Endothelial cell of hepatic sinusoid (primary cell): ENCODE results near the gene STAG1.
"Not testable (repeated sequence)": the region's sequence is repeated elsewhere in the genome, so short reads cannot be mapped to it uniquely, and the experiment has no call there.

ENCODE experiments used
- in situ Hi-C: cut with HindIII; loops from 2 replicates; pipeline ENCODE4 v1.10.0; 2017; ENCODE audit warnings: low sequenced_read_pairs

STAG1 gene

DNA sequence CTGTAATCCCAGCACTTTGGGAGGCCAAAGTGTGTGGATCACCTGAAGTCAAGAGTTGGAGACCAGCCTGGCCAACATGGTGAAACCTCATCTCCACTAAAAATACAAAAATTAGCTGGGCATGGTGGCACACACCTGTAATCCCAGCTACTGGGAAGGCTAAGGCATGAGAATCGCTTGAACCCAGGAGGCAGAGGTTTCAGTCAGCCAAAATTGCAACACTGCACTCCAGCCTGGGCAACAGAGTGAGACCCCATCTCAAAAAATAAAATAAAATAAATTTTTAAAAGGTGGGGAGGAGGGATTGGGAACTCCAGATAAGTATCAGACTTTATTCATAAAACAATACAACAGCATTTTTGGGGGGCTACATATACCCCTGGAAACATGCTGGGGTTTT lies 42.4 kb downstream of the STAG1 start:
- in situ Hi-C loops: not testable (repeated sequence)

DNA sequence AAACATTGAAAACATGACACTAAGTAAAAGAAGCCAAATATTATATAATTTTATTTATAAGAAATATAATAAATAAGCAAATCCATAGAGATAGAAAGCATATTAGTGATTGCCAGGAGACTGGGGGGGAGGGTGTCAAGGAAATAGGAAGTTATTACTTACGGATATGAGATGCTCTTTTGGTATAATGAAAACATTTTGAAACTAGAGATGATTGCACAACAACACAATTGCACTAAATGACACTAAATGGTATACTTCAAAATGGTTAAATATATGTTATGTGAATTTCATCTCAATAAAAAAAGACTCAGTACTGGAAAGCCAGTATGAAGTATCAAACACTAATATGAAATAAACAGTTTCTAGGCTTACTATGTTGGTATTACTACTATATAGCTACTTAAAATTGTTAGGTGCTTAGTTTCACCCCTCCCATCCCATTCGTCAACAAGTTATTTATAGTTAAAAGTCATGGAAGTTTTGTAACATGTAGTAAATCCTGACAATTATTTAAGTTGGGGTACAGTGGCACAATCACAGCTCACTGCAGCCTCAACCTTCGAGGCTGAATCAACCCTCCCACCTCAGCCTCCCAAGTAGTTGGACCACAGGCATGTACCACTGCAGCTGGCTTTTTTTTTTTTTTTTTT lies 43.7 kb downstream of the STAG1 start:
- in situ Hi-C loops: no loop called here

DNA sequence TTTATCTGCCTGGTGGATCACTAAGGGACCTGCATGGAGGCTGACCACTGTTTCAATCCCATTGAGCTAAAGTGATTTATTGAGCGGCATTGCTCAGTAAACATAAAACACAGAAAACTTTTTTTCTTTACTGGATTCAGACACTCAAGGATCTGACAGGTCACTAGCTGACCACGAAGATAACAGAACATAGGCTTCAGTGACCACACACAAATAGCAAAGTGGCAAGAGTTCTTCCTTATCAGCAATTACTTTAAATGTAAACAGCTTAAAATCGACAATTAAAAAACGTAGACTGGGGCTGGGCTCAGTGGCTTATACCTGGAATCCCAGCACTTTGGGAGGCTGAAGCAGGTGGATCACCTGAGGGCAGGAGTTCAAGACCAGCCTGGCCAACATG lies 48.7 kb downstream of the STAG1 start:
- in situ Hi-C loops: no loop called here

DNA sequence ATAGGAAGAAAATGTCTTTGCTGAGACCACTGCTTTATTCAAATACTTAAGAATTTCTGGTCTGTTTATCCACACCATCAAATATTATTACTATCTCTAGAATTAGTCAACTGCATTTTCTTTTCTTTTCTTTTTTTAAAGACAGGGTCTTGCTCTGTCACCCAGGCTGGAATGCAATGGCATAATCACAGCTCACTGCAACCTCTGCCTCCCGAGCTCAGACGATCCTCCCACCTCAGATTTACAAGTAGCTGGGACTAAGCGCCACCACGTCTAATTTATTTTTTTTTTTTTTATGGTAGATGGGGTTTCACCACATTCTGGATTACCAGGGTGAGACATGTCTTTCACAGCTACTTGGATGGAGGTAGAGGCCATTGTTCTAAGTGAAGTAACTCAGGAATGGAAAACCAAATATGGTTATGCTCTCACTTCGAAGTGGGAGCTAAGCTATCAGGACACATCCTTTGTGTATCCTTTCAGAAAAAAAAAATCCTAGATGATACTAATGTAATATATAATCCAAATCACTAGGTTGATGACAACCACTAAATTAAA lies 52.8 kb downstream of the STAG1 start:
- in situ Hi-C loops: no loop called here

DNA sequence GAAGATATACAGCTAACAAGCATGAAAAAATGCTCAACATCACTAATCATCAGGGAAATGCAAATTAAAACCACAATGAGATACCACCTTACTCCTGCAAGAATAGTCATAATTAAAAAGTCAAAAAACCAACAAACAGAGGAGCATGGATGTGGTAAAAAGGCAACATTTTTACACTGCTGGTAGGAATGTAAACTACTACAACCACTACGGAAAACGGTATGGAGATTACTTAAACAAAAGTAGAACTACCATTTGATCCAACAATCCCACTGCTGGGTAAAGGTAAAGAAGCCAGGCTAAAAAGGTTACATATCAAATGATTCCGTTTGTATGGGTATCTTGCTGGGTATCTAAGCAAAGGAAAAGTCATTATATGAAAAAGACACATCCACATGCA lies 53.8 kb downstream of the STAG1 start:
- in situ Hi-C loops: no loop called here

DNA sequence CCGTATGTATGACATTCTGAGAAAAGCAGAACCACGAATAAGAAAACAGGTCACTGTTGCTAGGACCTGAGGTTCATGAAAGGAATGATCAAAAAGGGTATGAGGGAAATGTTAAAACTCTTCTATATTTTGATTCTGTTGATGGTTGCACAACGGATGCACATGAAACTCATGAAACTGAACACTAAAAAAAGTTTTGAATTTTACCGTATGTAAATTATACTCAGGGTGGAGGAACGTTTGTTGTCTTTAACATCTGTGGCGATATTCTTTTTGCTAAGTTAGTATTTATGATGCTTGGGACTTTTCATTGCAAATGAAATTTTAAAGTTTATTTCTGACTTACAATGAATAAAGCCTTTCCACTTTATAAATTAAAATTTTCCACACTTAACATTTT lies 55.4 kb downstream of the STAG1 start:
- in situ Hi-C loops: no loop called here

DNA sequence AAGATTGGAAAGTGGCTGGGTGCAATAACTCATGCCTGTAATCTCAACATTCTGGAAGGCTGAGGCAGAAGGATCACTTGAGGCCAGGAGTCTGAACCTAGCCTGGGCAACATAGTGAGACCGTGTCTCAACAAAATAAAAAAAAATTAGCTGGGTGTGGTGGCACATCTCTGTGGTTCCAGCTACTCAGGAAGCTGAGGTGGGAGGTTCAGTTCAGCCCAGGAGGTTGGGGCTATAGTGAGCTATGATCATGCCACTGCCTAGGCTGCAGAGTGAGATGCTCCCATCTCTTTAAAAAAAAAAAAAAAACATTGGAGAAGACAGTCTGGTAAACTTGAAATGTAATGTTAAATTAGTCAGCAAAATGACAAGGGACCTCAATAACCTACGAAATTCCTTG lies 57.9 kb downstream of the STAG1 start:
- in situ Hi-C loops: no loop called here

DNA sequence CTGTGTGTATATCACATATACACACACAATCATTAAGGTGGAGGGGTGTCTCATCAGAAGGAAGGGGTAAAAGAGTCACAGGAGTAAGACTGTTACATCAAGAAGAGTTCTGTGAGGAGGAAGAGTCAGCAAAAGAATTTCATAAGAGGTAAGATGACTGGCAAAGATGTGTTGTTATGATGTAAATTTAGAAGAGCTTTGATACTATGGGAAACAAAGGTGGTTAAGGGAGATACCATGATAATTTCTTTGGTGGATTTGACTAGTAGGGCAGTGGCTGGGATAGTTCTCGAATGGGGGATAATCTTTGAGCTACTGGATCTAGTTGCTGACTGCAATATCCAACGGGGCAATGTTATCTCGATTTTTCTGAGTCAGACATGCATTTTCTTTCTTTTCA lies 61.6 kb downstream of the STAG1 start:
- in situ Hi-C loops: no loop called here

DNA sequence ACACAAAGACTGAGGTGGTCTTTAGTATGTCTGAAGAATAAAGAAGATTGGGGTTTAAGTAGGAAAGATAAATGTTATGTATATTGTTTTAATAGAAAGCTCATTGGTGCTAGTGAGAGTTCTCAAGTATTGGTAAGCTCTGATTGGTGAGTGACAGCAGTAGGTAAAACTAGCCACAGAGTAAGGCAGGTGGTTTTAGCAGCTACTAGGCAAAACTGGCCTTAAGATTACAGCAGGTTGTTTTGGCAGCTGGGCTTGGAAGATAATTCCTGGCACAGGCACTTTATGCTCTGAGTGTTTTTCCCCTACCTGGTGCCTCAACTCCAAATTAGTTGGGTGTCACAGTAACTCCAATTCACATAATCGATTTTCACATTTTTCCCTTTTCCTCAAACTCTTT lies 66.3 kb downstream of the STAG1 start:
- in situ Hi-C loops: no loop called here

DNA sequence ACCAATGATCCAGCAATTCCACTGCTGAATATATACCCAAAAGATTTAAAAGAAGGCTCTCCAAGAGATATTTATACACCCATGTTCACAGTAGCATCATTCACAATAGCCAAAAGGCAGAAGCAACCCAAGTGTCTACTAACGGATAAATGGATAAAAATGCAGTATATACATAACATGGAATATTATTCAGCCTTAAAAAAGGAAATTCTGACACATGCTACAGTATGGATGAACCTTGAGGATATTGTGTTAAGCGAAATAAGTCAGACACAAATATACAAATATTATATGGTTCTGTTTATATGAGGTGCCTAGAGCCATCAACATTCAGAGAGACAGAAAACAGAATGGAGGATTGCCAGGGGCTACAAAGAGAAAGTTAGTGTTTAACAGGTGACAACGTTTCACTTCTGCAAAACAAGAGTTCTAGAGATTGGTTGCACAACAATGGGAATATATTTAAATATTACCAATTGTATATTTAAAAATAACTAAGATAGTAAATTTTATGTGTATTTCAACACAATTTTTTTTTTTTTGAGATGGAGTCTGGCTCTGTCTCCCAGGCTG lies 69.4 kb downstream of the STAG1 start:
- in situ Hi-C loops: no loop called here

DNA sequence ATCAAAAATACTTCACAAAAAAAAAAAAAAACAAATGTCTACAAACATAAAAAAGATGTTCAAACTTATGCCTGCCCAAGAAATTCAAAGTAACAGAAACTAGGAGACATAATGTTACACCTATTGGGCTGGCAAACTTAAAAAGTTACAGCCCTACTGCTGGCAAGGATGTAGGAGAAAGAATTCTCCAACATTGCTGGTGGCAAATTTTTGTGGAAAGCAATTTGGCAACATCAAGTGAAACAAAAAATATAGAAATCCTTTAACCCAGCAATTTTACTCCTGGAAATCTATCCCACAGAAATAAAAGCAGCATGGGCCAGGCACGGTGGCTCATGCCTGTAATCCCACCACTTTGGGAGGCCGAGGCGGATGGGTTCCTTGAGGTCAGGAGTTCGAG lies 73.2 kb downstream of the STAG1 start:
- in situ Hi-C loops: no loop called here

DNA sequence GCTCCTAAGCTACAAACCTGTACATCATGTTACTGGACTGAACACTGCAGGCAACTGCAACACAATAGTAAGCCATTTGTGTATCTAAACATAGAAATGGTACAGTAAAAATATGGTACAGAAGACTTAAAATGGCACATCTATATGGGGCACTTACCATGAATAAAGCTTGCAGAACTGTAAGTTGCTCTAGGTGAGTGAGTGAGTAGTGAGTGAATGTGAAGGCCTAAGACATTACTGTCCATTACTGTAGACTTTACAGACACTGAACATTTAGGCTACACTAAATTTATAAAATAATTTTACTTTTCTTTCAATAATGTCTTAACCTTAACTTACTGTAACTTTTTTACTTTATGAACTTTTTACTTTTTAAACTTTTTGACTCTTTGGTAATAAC lies 76.2 kb downstream of the STAG1 start:
- in situ Hi-C loops: no loop called here

DNA sequence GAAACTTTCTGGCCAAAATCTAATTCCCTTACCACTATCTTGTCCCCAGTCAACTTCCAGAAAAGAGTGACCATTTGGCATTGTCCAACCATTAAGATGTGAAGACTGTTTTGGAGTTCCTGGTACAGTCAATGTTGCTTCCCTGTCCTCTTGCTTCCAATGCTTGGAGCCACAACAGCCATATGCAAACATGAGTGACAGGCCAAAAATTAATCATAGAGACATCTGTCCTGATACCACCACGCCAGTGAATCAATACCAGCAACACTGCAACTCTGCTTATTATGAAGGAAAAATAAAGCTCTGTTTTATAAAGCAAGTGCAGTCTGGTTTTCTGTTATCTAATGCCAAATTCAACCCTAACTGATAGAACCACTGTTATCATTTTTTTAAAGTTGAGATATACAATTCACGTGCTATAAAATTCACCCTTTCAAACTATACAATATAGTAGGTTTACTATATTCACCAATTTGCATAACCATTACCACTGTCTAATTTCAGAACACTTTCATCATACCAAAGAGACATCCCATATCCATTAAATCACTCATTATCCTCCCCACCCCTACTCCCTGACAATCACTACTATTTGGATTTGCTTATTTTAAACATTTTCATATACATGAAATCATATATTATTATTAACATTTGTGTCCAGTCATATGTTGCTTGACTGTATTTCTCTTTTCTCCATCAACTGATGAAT lies 76.9 kb downstream of the STAG1 start:
- in situ Hi-C loops: no loop called here

DNA sequence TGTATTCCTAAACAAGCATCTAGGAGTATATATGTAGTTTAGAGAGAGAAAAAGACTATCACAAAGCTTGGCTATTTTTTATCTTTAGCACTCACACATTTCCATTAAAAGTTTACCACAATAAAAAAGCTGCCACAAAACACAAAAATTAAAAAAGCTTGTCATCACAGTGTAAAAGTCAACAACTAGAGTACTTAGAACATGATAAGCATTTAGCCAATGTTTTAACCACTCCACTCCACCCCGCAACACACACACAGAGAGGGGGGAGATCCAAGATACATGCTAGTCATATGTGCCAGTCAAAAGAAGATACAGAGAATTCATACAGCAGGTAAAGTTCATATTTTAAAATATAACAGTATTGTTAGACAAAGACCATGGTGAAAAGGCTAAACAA lies 79.7 kb downstream of the STAG1 start:
- in situ Hi-C loops: no loop called here

DNA sequence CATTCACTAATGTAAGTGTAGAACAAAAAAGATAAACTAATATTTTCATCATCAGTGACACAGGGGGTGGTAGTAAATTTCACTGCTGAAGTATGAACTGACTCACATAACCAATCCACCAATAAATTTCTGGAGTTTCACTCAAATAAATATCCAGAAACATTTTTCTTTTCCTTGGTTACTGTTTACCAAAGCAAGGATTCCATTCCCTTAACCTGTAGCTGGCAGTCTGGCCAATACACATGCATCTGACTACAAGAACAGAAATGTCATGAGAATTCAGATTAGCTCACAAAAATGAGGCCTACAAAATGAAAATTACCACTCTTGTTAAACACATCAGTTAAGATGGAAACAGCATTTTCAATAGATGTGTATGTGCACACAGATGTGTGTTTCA lies 80.3 kb downstream of the STAG1 start:
- in situ Hi-C loops: no loop called here

DNA sequence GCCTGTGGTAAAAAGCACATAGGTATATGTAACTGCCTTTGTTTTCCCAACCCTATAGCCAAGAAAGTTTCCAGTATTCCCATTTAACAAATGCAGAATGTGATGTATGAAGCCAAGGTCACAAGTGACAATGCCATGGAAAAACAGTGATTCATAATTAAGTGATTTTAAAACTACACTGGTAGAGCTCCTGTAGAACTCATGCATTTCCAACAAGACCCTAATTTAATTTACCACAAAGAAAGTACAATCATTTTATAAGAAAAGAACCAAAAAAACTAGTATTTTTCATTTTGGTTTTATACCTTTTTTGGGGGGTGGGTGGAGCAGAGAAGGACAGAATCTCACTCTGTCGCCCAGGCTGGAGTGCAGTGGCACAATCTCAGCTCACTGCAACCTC lies 82.0 kb downstream of the STAG1 start:
- in situ Hi-C loops: no loop called here

DNA sequence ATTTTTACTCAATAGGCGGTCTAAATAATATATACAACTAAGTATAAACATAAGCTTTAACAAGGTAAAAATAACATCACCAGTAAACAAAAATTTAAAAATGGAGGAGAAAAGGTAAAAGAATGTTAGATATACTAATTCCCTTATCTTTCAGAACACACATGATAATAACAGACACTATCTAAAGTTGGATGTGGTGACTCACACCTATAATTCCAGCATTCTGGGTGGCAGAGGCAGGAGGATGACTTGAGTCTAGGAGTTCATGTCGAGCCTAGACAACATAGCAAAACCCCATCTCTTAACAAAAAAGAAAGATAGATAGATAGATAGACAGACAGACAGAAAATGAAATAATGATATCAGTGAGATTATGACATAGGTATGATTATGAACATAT lies 85.1 kb downstream of the STAG1 start:
- in situ Hi-C loops: no loop called here

DNA sequence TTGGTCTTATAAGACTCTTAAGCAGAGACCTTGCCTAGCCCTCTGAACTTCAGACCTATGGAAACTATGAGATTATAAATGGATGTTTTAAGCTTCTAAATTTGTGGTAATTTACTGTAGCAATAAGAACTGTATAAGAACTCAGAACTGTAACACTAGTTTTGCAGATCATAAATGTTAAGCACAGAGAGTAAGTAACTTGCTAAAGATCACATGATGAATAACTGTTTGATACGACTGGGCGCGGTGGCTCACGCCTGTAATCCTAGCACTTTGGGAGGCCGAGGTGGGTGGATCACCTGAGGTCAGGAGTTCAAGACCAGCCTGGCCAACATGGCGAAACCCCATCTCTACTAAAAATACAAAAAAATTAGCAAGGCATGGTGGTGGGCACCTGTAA lies 85.9 kb downstream of the STAG1 start:
- in situ Hi-C loops: not testable (repeated sequence)

DNA sequence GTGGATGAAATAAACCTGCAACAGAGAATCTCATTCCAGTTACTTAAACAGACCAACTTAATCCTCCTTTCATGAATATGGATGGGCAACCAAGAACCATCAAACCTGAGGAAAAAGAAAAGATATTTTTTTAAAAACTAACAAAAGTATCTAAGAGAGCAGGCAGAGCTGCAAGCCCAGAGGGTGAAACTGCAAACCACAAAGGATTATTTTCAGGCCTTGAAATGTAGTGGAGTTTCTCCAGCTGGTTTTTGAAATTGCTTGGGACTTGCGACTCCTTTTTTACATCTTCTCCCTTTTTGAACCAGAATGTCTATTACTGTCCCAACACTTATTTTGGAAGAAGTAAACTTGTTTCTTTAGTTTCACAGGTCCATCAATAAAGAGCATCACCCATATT lies 87.4 kb downstream of the STAG1 start:
- in situ Hi-C loops: no loop called here

DNA sequence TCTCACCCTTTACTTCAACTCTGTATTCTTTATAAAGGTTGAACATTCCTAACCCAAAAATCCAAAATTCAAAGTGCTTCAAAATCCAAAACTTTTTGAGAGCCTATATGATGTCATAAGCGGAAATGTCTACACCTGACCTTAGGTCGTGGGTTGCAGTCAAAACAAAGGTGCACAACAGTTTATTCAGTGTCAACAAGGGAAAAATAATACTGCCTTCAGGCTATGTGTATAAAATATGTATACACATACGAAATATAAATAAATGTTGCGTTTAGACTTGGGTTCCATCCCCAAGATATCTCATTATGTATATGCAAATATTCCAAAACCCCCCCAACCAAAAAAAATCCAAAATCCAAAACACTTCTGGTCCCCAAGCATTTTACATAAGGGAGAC lies 90.9 kb downstream of the STAG1 start:
- in situ Hi-C loops: no loop called here

DNA sequence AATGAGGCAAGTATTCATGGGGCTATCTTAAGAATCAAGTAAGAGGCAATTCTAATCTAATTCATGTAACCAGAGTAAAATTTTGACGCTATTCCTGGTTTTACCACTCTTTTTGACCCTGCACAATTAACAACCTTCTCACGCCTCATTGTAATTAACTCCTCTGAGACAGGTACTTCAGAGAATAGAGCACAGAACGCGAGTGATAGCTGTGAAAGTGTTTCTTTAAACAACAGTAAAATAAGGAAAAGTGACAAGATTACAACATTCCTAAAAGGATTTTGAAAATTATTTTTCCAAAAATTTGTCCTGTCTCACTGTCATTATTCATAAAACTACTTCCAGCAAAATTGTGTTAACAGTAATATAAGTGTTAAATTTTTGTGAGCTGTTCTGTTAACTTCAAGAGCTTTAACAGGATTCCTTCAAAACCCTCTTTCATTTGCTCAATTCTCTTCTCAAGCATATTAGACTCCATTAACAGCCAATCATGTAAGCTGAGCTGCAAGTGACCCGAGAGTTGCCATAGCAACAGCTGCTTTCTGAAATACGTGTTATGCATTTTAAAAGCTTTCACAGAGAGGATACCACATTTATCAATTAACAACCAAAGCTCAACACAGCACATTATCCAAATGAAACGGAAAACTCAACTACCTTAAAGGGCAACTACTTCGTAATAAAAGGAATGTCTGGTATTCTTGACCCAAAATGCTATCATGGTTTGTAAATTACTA lies 93.1 kb downstream of the STAG1 start:
- in situ Hi-C loops: no loop called here

DNA sequence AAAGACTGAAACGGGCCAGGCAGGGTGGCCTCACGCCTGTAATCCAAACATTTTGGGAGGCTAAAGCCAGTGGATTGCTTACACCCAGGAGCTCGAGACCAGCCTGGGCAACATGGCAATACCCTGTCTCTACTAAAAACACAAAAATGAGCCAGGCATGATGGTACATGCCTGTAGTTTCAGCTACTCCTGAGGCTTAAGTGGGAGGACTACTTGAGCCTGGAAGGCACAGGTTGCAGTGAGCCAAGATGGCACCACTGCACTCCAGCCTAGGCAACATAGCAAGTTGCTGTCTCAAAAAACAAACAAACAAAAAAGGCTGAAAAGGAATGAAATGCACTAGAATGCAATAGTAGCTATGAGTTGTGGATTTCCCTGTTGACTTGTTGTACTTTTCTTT lies 94.7 kb downstream of the STAG1 start:
- in situ Hi-C loops: no loop called here
